ENCODE measurements around the gene PNCK. TPM values are rescaled to one million over a fixed set of nuclear protein-coding genes. Genes with fewer than 3 reads are reported as not detected.

The PNCK gene
- total and polyA plus RNA-seq, 12 donors: 2.0 to 15.6 (median 5.7) TPM

- Histone ChIP-seq H3K9me3 (peaks cover 0 to 4% (median 0%) of the 10 kb centered on the region in 11 donors), H3K4me3 (no peak overlapping the region), H3K27ac (no peak overlapping the region), H3K36me3 (no peaks in the 10 kb centered on the region), H3K4me1 (no peaks in the 10 kb centered on the region), H3K27me3 (peaks cover 0 to 40% (median 4%) of the 10 kb centered on the region in 7 donors)
- no peak for DNase-seq
- intact Hi-C loops (cut with DNase I): loop anchor here in 9 of 10 donors (2.0 to 10.0 kb wide), 11 partner anchors 55 to 725 kb away; no protein-coding TSS in a partner anchor
- 59 to 60% methylated on average over 15 to 17 of the region's 17 CpGs for WGBS, 2 donors
- TF ChIP-seq CTCF (IDR thresholded peaks at IDR 0.05): peak; percentile 38 to 84 (median 68)
- ATAC-seq: peak in 2 of 8 donors; percentile 46 to 49
These were observed 4.3 kb downstream of the PNCK start for GRCh38 chrX:153669174-153669890.

- intact Hi-C loops (cut with DNase I): loop anchor here in 9 of 10 donors (2.0 to 10.0 kb wide), 11 partner anchors 54 to 724 kb away; no protein-coding TSS in a partner anchor
- H3K36me3 ChIP-seq: no peaks in the 10 kb centered on the region
- H3K27ac ChIP-seq: no peak overlapping the region
- peaks cover 0 to 4% (median 0%) of the 10 kb centered on the region in 11 donors for H3K9me3 ChIP-seq
- DNase-seq: no peak
- H3K27me3 ChIP-seq: peaks cover 0 to 40% (median 2%) of the 10 kb centered on the region in 7 donors
- H3K4me1 ChIP-seq: no peaks in the 10 kb centered on the region
- TF ChIP-seq CTCF (IDR thresholded peaks at IDR 0.05): no peak
- no peak overlapping the region for H3K4me3 ChIP-seq
- peak in 1 of 8 donors; percentile 2 for ATAC-seq
- WGBS, 2 donors: 87 to 91% methylated on average over 10 to 11 of the region's 11 CpGs
These were observed 5.0 kb downstream of the PNCK start for GRCh38 chrX:153668423-153669173.

GRCh38 chrX:153667956-153668396 is 5.6 kb downstream of the PNCK start:
- 19 to 20% methylated on average over 14 of the region's 14 CpGs for WGBS, 2 donors
- H3K27me3 ChIP-seq: peaks cover 0 to 46% (median 9%) of the 10 kb centered on the region in 7 donors
- no peak overlapping the region for H3K4me3 ChIP-seq
- ATAC-seq (peak; percentile 75 to 92 (median 88)), DNase-seq (peak; percentile 77 to 85)
- H3K9me3 ChIP-seq: peaks cover 0 to 4% (median 0%) of the 10 kb centered on the region in 11 donors
- intact Hi-C loops (cut with DNase I): loop anchor here (2.0 to 10.0 kb wide), 11 partner anchors 53 to 723 kb away; no protein-coding TSS in a partner anchor
- H3K36me3 ChIP-seq: no peaks in the 10 kb centered on the region
- no peak overlapping the region for H3K27ac ChIP-seq
- peak; percentile 47 to 81 (median 74) for TF ChIP-seq CTCF (IDR thresholded peaks at IDR 0.05)
- H3K4me1 ChIP-seq: no peaks in the 10 kb centered on the region

GRCh38 chrX:153667281-153667955 is 6.2 kb downstream of the PNCK start:
- ATAC-seq: peak in 1 of 8 donors; percentile 18
- Histone ChIP-seq H3K4me1 (no peaks in the 10 kb centered on the region), H3K36me3 (no peaks in the 10 kb centered on the region), H3K9me3 (peaks cover 0 to 4% (median 0%) of the 10 kb centered on the region in 11 donors), H3K4me3 (no peak overlapping the region), H3K27me3 (peaks cover 0 to 51% (median 12%) of the 10 kb centered on the region in 7 donors), H3K27ac (no peak overlapping the region)
- intact Hi-C loops (cut with DNase I): loop anchor here (2.0 to 10.0 kb wide), 11 partner anchors 53 to 723 kb away; no protein-coding TSS in a partner anchor
- DNase-seq: no peak
- WGBS, 2 donors: 64 to 72% methylated on average over 11 of the region's 11 CpGs
- TF ChIP-seq CTCF (IDR thresholded peaks at IDR 0.05): no peak

Measured in heart right ventricle (tissue), 16 donors.